ENCODE measurements around the gene TPSAB1.

- no peak for TF ChIP-seq CTCF (conservative IDR thresholded peaks at IDR 0.05; ENCODE audit: low read length)
- no peak for TF ChIP-seq EZH2phosphoT487 (IDR thresholded peaks at IDR 0.05; ENCODE audit: borderline replicate concordance, low read depth, low read length)
Measured at GRCh38 chr16:1276580-1276878, 36.0 kb downstream of the TPSAB1 start.

All from OCI-LY7 (cell line).